HL-60/S4 treated with retinoic acid at 250 ng/mL for 4 days and 3 days (cell line): ENCODE measurements around the gene SCP2.

Source experiments
- in situ Hi-C: fragments of 300-500 bp; cut with MboI; formaldehyde crosslinking; loops from 2 replicates; pipeline ENCODE4 v1.7.0; 2022; ENCODE audit warnings: low sequenced_read_pairs

The SCP2 gene

DNA sequence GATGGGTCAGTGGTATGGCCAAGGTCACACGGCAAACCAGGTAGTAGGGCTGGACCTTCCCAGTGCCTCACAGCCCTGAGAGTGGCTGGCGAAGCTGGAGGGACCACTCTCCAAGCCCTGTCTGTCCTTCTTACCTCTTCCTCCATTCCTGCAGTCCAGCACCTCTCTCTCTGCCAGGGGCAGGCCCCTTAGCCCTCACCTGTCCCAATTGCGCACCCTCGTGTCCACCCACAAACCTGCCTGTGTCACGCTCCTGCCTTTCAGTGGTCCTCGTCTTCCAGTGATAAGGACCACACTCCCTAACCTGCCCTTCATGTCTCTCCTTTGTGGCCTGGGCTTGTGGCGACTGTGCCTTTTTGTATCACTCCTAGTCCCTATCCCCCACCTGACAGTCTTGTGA, 138.3 kb downstream of the SCP2 start:
- in situ Hi-C loops, result no loop called here

DNA sequence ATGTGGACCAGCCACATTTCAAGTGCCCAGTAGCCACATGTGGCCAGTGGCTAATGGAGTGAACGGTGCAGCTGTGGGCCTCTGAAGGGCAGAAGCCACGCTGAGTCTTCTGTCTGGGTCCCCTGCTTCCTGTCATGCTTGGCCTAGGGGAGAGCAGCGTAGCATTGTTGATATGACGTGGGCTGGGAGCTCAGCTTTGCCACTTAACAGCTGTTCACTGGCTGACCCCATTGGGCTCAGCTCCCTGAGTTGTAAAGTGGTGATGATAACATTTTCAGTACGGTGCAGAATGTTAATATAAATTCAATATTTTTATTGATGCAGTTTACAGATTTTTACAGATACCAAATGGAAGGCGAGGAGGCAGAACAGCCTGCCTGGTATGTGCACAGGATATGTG, 139.4 kb downstream of the SCP2 start:
- in situ Hi-C loops, result no loop called here

DNA sequence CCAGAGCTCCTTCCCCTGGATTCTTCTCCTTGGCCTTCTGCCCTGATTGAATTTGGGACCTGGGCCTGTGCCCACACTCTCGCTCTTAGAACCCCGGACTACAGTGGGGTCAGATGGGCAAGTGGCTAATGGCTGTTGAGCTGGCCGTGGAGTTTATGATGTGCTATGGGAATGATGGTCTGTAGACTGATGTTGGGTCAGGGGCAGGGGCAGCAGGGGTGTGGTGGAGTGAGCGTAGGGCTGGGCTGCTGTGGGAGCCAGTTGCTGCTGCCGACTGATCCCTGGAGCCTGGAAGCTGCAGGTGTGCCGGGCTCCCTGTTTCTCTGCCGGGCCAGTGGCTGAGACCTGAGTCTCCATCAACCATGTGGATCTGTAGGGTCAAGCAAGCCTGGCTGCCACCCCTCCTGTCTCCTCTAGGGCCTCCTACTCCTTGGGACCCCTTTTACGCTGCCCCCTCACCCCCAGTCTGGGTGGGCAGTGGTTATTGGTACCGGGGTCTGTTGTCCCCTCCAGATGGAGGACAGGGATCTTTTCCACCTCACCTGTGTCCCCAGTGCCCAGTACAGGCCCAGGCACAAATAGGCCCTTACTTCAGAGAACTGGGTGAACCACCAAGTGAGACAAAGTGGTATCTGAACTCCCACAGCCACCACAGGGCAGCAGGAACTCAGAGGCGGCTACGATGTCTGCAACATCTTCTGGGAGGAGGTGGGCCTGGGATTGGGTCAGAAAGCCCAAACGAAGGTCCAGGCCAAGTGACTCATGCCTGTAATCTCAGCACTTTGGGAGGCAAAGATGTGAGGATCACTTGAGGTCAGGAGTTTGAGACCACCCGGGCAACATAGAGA, 140.0 kb downstream of the SCP2 start:
- in situ Hi-C loops, result no loop called here

DNA sequence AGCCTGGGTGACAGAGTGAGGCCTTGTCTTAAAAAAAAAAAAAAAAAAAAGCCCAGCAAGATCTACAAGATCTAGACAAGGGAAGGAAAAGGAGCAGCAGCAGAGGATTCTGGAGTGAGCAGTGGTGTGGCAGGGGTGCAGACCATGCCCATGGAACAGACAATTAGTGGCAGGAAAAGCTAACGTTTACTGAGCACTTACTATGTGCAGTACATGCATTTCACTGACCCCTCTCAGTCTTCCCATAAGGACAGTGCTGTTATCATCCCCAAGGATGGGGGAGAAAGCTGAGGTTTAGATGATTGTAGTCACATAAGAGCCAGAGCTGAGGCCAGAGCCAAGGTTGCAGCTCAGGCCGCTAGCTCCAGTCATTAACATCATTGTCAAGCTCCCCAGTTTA, 140.8 kb downstream of the SCP2 start:
- in situ Hi-C loops, result no loop called here

DNA sequence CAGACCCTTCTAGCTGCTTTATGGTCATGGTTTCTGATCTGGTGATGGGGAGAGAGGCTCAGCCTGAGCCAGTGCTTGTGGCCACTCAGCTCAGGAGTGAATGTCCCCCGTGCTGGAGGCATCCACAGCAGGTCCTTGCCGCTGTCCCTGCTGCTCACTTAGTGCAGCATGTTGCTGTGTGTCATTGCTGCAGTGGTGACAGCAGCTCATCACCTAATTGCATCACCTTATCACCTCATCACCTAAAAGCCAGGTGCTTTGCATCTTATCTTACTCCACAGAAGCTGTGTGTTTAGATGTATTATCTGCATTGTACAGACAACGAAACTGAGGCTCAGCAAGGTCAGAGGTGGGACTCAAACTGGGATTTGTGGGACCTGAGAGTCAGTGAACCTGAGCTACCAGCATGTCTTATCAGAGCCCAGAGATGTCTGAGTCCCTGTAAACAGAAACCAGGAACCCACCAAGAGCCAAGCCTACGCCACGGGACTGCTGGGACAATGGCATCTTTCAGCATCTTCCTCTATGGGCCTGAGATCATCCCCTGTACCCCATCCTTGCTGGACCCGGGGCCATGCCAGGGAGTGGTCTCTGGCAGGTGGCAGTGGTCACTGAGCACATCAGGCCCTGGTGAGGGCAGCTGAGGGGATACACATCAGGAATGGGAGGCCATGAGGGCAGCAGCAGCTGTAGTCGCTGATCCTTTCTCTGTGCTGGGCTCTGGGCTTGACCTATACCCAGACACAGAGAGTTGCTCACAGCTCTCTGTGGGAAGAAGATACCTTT, 141.4 kb downstream of the SCP2 start:
- in situ Hi-C loops, result no loop called here

DNA sequence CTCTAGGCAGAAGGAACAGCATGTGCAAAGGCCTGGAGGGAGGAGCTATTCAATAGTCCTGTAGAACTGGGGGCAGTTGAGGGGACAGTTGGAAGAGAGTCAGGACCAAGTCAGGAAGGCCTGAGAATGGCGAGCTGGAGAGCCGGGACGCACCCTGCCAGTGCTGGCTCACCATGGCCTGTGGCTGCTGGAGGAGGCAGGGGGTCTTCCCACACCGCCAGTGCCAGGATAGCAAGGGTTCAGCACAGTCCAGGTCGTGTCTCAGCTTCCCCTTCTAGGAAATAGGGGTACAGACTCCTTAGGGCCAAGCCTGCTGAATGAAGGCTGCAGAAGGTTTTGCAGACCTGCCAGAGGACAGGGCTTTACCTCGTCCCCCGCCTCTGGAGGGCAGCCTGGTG, 142.2 kb downstream of the SCP2 start:
- in situ Hi-C loops, result no loop called here

DNA sequence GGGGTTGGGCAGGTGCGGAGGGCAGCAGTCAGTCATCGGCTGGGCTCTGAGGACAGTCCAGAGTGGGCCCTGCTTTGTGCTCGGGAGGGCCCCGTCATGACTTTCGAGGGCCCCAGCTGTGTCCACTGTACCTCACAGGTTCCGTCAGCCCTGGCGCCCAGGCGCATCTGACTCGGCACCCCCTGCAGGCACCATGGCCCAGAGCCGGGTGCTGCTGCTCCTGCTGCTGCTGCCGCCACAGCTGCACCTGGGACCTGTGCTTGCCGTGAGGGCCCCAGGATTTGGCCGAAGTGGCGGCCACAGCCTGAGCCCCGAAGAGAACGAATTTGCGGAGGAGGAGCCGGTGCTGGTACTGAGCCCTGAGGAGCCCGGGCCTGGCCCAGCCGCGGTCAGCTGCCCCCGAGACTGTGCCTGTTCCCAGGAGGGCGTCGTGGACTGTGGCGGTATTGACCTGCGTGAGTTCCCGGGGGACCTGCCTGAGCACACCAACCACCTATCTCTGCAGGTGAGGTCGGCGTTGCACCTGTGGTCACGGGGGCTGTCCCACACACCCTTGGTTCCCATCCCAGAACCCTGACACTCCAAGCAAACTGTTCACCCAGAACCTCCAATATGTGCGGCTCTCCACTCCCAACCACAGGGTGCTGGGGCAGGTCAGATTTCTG, 142.7 kb downstream of the SCP2 start:
- in situ Hi-C loops, result no loop called here

DNA sequence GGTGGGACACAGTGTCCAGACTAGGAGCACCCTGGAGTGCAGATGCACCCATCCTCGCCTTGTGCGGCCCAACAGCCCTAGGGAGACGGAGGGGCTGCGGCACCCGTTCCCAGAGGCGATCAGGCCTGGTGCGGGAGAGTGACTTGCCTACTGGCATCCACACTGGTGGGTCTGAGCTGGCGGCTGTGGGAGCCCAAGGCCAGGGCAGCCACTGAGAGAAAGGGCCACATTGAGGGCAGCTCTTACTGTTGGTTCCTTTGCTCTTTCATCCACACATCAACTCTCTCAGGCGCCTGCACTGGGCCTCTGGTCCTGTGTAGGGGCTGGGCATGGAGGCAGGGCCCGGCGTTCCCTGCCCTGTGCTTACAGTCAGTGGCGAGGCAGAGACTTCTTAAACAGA, 143.5 kb downstream of the SCP2 start:
- in situ Hi-C loops, result no loop called here

DNA sequence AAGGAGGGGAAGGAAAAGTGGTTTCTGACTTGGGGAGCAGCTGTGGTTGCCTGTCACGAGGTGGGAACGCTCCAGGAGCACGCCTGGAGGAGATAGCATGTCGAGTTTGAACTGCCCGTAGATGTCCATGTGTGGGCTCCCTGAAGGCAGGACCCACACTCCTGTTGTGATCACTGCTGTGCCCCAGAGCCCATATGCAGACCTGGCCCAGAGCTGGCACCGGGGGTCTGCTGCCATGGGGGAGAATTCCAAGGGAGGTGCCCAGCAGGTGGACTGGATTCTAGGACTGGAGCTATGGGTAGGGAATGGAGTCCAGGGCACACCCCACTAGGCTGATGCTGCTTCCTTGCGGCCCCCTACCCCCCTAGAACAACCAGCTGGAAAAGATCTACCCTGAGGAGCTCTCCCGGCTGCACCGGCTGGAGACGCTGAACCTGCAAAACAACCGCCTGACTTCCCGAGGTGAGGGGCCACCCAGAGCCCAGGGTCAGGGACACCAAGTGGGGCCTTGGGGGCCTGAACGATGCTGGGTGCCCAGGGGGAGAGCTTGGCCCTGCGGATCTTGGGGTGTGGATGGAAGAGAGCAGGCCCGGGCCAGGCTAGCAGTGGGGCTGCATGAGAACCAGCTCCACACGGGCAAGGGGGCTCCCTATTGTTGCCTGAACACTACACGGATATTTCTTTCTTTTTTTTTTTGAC, 144.2 kb downstream of the SCP2 start:
- in situ Hi-C loops, result no loop called here

DNA sequence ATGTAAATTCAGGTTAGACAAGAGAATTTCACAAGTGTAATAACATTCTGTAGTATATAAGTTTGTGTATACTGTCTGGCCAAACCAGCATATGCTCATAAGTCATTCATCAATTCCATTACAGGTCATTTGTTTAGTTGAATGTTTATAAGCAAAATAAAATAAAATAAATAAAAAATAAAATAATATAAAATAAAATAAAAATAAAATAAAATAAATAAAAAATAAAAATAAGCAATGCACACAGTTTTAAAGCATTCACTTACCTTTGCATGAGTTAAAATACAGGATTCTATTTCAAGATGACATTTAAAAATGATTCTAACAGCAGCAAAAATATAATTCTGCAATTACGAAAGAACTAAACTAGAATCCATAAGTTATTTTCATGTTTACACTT, 144.8 kb downstream of the SCP2 start:
- in situ Hi-C loops, result no loop called here

DNA sequence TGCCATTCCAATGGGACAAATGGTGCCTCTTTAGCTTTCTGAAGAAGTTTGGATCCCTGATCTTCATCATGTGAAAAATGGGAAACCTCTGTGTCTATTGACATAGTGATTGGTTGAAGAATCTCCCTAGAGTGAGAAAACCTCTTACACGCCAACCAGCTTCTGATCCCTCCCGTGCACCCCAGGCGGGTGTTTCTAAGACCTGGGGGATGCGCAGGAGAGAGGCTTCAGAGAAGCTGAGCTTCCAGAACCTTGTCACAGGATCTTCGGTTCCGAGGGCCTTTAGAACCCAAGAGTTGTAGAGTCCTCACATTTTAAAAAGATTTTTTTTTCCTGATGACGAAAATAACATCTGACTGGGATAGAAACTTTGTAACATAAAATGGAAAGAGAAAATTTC, 146.2 kb downstream of the SCP2 start:
- in situ Hi-C loops, result no loop called here

DNA sequence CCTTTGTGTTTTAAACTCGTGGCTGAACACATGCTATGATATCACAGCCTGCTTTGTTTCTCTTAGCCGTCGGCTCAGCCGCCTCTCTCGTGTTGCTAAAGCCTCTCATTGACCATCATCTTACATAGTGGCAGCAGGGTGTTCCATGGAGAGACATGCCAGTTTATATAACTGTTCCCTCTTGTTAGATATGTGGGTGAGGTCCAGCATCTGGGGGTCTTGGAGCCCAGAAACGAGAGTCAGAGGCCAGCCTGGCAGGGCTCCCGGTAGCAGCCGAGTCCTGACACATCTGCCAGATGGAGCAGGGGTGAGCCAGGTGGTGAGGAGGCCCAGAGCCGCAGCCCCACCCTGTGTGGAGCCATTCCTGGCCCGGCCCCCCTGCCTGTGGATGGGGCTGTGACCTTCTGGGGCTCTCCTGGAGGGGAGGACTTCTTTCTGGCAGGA, 146.8 kb downstream of the SCP2 start:
- in situ Hi-C loops, result no loop called here

DNA sequence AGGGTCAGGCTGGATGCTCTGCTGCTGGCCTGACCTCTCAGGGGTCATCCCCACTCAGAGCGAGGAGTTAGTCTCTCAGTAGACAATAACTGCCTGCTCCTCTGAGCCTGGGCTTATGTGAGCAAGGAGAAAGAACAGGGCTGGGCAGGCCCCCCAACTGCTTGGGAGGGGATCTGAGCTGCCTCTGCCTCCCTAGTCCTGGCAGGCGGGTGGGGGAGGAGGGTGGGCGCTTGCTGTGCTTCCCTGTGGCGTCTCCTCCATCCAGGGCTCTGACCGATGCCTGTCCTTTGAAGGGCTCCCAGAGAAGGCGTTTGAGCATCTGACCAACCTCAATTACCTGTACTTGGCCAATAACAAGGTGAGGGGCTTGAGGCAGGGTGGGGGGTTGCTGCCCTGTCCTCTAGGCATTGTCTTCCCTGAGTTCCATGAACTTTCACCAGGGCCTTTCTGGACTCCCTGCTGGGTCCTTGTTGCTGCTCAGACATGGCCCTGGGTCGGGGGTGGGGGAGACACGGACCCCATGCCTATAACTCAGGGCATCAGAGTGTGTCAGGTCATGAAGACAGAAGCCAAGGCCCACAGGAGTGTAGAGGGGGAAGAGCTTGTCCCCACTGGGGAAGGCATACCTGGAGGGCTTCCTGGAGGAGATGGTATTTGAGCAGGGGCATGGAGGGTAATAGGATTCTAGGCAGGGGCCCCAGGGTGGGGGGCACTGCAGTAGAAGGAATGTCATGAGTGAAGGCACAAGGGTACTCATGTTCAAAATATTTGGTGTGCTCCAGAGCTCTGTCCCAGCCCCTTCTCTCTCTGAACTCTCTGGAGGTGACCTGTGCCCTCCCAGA, 147.5 kb downstream of the SCP2 start:
- in situ Hi-C loops, result no loop called here

DNA sequence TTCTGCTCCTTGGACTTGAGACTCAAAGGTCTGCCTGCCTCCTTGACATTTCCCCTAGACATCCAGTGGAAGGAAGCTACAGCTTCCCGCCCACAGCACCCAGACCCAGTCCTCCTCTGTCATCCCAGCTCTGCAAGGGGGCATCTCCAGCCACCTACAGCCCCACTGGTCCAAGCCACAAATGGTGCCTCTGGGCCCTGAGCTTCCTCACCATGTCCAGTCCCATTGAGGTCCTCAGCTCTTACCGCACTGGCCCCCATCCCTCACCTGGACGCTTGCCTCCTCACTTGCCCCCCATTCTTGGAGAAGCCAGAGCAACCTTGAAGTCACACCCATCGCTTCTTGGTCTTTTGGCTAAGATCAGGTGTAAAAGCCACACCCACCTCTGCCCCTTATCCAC, 148.1 kb downstream of the SCP2 start:
- in situ Hi-C loops, result no loop called here

DNA sequence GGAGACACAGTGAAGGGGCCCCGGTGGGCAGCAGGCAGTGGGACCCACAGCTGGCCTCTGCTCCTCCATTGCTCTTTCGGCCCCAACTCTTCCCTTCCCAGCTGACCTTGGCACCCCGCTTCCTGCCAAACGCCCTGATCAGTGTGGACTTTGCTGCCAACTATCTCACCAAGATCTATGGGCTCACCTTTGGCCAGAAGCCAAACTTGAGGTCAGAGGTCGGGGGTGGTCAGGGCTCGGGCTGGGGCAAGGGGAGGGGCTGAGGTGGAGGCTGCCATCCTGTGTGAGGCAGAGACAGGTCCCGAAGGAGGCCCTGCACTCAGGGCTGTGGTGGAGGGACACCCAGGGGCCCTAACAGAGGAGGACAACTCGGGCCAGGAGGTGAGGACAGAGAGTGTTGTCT, 148.7 kb downstream of the SCP2 start:
- in situ Hi-C loops, result no loop called here

DNA sequence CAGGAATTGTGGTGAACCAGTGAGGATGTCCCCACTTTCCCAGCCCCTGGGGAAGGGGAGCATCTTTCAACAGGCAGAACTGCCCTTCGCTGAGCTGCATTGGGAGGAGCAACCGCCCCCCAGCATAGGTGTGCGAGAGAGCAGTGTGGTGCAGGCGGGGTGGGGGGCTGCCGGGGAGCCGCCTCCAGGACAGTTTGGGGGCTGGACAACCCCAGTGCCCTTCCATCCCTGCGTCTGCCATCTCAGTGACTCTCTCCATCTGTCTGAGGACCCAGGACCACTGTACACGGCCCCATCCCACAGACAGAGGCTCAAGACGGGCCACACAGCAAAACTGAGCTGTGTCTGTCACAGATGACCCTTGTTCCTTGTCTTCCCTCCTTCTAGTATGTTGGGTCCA, 149.1 kb downstream of the SCP2 start:
- in situ Hi-C loops, result no loop called here

DNA sequence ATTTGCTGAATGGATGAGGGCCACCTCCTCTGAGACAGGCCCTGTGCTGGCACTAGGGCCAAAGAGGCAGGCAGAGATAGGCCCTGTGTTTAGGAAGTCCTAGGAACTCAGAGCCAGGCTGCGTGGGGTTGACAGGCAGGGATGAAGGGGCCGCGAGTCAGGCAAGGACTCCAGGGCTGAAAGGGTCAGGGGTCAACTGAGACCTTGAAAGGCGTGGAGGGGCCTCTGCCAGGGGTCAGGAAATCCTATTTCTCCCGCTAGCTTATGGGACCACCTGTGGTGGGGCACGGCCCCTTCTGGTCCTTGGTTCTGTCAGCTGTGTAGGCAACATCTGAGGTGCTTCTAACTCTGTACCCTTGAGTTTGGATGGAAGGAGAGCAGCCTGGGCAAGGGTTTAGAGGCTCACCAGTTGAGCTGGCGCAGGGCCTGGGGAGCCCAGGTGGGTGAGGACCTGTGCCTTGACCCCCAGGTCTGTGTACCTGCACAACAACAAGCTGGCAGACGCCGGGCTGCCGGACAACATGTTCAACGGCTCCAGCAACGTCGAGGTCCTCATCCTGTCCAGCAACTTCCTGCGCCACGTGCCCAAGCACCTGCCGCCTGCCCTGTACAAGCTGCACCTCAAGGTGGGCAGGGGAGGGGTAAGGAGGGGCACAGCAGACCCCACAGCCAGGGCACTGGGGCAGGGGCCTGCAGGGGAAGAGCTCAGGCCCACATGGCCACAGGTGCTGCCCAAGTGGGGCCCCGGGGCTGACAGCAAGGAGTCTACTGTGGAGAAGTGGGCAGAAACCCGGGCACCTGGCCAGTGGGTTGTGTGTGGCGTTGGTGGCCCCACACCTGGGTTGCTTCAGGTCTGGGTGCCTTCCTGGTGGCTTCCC, 149.9 kb downstream of the SCP2 start:
- in situ Hi-C loops, result no loop called here

DNA sequence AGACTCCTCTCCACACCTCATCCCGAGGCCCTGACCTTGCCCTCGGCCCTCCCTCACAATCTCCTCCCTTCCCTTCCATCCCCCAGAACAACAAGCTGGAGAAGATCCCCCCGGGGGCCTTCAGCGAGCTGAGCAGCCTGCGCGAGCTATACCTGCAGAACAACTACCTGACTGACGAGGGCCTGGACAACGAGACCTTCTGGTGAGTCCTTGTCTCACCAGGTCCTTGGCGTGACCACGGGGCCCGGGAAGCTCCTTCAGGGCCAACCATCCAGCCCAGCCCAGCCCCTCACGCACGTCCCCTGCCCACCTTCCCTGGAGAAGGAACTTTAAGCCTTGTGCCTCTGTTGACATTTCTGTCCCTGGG, 150.5 kb downstream of the SCP2 start:
- in situ Hi-C loops, result no loop called here

DNA sequence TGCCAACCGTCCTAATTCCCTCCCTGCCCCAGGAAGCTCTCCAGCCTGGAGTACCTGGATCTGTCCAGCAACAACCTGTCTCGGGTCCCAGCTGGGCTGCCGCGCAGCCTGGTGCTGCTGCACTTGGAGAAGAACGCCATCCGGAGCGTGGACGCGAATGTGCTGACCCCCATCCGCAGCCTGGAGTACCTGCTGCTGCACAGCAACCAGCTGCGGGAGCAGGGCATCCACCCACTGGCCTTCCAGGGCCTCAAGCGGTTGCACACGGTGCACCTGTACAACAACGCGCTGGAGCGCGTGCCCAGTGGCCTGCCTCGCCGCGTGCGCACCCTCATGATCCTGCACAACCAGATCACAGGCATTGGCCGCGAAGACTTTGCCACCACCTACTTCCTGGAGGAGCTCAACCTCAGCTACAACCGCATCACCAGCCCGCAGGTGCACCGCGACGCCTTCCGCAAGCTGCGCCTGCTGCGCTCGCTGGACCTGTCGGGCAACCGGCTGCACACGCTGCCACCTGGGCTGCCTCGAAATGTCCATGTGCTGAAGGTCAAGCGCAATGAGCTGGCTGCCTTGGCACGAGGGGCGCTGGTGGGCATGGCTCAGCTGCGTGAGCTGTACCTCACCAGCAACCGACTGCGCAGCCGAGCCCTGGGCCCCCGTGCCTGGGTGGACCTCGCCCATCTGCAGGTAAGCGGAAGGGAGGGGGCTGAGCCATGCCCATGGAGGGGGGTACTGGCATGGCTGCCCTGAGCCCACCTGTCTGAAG, 151.4 kb downstream of the SCP2 start:
- in situ Hi-C loops, result no loop called here
